AG20443 (cell line): ENCODE measurements around the gene TSKS.

Experiments
- DNase-seq: peaks from one replicate; pipeline ENCODE4 v3.0.0; 2012; ENCODE audit warnings: low spot score, mixed read lengths

TSKS gene

DNA sequence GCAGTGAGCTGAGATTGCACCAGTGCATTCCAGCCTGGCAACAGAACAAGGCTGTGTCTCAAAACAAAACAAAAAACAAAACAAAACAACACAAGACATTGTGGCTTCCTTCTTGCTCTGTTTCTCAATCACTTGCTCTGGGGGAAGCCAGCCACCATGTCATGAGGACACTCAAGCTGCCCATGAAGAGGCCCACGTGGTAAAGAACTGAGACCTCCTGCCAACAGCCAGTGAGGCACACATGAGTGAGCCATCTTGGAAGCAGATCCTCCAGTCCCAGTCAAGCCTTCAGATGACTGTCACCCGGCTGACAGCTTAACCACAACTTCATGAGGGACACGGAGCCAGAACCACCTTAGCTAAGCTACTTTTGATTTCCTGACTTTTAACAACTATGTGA is 47.0 kb downstream of the TSKS start:
- DNase-seq, result no peak

DNA sequence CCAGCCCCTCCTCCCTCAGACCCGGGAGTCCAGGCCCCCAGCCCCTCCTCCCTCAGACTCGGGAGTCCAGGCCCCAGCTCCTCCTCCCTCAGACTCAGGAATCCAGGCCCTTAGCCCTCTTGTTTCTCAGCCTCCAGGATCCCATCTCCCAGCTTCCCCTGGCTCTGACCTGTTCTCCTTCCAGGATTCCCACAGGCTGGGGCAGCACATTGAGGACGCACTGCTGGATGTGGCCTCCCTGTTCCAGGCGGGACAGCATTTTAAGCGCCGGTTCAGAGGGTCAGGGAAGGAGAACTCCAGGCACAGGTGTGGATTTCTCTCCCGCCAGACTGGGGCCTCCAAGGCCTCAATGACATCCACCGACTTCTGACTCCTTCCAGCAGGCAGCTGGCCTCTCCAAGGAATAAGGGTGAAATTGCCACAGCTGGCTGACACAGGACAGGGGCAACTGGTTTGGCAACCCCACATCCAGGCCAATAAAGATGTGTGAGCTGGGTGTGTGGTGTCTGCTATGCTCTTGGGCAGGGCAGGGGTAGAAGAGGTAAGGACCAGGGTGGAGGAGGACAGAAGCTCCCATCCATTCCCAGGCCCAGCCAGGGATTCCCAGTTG is 49.8 kb downstream of the TSKS start:
- no peak for DNase-seq

DNA sequence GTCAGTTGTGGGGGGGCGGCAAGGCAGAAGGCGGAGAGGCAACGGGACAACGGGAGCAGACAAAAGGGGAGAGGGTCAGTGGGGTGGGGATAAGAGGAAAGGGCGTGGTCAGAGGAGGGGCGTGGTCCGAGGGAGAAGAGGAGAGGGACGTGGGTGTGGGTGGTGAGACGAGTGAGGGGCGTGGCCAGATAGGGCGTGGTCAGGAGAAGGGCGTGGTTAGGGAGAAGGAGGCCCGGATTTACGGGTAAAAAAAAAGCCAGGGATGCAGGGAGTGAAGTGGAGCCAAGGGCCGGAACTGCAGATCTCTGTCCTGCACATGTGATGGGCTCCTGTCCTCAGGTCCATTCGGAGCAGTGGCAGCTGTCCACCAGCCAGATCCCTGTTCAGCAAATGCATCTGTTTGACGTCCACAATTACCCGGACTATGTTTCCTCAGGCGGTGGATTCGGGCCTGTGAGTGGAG is 50.7 kb downstream of the TSKS start:
- DNase-seq, result peak; percentile 86

DNA sequence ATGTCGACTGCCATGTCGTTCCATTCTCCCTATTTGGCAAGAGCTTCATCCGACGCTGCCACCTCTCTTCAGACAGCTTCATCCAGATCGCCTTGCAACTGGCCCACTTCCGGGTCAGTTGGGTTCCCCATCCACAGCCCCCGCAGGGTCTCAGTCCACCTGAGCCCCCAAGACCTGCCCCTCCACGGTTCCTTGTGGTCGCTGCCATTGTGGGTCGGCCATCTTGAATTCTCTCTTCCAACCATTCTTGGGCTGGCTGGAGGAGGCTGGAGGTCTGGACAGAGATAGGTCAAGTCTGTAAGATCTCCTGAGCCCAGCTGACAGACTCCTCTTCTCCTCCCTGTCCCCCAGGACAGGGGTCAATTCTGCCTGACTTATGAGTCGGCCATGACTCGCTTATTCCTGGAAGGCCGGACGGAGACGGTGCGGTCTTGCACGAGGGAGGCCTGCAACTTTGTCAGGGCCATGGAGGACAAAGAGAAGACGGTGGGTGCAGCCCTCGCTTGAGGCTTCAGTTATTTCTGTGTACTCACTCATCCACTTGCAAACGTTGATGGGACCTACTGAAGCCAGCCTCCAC is 52.6 kb downstream of the TSKS start:
- DNase-seq, result peak; percentile 54

DNA sequence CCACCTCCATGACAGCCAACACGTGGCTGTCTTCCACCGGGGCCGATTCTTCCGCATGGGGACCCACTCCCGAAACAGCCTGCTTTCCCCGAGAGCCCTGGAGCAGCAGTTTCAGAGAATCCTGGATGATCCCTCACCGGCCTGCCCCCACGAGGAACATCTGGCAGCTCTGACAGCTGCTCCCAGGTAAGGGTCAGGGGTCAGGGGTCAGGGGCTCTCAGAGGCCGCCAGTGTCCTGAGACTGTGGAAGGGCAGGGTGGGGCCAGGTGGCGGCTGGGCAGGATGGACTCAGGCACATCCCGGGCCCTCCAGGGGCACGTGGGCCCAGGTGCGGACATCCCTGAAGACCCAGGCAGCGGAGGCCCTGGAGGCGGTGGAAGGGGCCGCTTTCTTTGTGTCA is 57.2 kb downstream of the TSKS start:
- no peak for DNase-seq

DNA sequence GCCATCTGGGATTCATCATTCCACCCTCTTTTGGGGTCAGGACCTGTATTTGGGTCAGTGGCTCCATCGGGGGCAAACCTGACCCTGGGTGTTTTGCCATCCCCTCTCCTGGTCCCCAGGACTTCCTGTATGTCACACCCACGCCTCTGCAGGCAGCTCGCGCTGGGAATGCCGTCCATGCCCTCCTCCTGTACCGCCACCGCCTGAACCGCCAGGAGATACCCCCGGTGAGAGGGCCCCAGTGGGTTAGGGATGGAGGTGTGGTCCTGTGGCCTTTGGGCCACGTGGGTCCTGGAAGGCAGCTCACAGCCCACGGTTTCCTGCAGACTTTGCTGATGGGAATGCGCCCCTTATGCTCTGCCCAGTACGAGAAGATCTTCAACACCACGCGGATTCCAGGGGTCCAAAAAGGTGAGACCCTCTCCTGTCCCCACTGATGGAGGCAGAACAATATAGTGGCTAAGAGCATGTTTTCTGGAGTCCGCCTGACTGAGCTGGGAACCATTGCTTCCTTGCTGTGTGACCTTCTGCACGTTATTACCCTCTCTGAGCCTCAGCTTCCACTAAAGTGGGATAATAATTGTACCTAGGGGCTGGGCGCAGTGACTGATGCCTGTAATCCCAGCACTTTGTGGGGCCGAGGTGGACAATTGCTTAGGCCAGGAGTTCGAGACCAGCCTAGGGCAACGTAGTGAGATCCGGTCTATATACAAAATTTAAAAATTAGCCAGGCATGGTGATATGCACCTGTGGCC is 58.0 kb downstream of the TSKS start:
- DNase-seq, result no peak

DNA sequence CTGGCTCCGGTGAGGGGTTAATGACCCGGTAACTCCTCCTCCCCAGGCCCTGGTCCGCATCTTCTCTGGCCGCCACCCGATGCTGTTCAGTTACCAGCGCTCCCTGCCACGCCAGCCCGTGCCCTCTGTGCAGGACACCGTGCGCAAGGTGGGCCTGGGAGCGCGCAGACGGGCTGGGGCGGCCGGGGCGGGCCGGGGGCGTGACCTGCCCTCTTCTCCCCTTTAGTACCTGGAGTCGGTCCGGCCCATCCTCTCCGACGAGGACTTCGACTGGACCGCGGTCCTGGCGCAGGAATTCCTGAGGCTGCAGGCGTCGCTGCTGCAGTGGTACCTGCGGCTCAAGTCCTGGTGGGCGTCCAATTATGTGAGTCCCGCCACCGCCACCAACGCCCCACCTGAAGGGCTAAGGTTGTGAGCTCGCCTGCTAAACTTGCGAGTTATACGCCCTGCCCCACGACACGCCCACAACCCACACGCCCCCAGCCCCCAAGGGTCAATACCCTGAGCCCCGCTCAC is 61.8 kb downstream of the TSKS start:
- no peak for DNase-seq

DNA sequence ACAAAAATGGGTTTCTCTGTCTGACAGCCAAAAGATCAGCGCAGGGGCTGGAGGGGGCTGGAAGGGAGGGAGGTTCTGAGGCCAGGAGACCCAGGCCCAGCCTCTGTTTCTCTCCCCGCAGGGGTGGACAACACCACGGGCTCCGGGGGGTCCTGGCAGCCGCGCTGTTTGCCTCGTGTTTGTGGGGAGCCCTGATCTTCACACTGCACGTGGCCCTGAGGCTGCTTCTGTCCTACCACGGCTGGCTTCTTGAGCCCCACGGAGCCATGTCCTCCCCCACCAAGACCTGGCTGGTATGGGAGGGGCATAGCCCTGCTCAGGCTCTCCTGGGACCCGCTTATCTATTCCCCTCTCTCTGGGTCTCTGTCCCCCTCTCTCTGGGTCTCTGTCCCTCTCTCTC is 62.5 kb downstream of the TSKS start:
- DNase-seq, result no peak

DNA sequence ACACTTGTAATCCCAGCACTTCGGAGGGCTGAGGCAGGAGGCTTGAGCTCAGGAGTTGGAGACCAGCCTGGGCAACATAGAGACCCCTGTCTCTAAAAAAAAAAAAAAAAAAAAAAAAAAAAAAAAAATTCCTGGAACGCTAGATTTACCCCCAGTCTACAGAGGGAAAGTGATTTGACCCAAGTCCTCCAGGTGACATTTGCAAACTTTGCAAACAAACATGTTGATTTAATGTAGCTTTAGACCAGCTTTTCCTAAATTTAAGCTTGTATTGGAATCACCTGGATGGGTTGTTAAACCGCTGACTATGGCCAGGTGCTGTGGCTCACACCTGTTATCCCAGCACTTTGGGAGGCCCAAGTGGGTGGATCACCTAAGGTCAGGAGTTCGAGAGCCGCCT is 63.7 kb downstream of the TSKS start:
- no peak for DNase-seq

DNA sequence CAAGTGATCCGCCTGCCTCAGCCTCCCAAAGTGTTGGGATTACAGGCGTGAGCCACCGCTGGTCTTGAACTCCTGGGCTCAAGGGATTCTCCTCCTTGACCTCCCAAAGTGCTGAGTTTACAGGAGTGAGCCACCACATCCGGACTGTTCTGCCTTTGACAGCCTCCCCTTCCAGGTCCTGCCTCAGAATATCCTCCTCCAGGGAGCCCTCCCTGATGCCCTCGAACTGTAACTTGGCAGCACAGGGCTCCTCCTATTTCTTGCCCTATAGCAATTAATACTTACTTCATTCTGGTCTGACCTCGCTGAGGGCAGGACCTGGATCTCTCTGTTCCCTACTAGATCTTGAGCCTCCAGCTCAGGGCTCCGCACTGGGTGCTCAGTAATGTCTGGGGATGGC is 66.2 kb downstream of the TSKS start:
- no peak for DNase-seq

DNA sequence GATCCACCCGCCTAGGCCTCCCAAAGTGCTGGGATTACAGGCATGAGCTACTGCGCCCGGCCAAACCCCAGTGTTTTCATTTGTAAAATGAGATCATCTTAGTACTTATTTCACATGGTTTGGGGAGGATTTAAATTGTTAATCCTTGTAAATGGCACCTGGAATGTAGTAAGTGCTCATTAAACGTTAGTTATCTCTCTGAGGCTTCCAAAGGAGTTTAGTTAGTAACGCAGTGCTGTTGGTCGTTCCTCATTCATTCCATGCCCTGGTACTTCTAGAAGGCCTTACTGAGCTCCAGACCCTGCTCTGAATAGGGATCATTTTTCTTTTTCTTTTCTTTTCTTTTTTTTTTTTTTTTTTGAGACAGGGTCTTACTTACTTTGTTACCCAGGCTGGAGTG is 67.0 kb downstream of the TSKS start:
- DNase-seq, result no peak

DNA sequence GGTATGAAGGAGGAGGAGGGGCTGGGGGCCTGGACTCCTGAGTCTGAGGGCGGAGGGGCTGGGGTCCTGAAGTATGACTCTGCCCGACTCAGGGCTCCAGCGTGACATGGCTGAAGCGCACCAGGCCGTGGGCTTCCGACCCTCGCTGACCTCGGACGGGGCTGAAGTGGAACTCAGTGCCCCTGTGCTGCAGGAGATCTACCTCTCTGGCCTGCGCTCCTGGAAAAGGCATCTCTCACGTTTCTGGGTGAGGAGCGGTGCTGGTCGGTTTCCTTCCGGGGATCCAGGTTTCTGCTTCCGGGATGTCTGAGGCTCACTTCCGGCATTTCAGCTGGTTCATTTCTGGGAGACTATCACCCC is 71.0 kb downstream of the TSKS start:
- no peak for DNase-seq

DNA sequence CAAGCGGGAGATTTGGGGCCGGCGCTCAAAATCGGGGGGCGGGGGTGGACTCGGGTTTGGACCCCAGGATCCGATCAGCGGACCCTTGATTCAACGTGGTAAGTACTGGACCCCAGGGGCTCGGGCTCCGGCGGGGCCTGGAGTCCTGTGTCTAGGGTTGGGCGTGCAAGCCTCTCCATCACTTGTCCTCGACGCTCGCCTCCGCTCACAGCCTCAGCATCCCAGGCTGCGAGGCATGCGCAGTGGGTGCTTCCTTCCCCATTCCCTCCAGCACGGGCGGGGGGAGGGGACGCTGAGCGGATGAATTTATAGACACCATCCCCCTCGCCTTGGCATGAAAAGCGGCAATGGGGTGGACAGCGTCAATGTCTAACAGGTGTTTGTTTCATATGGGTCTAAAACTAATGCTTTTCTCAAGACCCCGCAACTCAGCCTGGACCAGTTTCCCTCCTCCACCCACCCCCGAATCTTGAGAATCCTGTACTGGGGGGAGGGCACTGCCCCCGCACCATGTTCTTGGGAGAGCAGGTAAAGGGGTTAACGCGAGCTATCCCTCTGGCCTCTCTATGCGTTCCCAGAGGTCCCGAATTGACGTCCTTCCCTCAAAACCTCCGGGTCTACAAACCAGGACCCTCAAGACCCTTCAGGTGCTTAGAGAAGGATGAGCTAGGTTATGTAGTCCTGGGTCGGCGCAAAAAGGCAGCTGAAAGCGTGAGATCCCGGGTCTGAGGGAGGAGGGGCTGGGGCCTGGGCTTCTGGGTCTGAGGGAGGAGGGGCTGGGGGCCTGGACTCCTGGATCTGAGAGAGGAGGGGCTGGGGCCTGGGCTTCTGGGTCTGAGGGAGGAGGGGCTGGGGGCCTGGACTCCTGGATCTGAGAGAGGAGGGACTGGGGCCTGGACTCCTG is 71.6 kb downstream of the TSKS start:
- peak; percentile 96 for DNase-seq

DNA sequence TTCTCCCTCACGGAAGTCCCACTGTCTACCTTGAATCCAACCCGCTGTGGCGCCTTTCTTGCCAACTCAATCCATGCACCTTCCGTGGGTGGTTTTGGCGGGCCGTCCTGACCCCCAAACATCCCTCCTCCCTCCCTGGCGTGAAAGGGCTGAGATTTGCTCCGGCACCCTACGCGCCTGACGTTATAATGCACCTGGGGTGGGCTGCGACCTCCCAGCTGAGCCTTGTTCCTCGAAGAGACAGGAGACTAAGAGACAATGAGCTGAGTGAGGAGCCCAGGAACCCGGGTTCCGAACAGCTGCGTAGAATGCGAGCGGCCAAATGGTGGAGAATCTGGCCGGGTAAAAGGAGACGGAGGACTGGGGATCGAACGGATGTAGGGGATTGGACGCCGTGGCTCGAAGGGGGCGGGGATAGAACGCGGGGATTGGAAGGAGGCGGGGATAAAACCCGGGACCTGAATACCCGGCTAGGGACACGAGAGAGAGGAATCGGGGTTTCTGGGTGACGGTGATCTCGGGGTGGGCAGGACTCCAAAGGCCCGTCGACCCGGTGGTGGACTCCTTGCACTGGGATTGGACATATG is 72.4 kb downstream of the TSKS start, which contains the start of gene CPT1C:
Gene CPT1C (plus strand): TSS at position 461 of the 587 bp plus-strand sequence. CDS start 1,137 bp downstream, outside the sequence.
- DNase-seq, result peak; percentile 94

DNA sequence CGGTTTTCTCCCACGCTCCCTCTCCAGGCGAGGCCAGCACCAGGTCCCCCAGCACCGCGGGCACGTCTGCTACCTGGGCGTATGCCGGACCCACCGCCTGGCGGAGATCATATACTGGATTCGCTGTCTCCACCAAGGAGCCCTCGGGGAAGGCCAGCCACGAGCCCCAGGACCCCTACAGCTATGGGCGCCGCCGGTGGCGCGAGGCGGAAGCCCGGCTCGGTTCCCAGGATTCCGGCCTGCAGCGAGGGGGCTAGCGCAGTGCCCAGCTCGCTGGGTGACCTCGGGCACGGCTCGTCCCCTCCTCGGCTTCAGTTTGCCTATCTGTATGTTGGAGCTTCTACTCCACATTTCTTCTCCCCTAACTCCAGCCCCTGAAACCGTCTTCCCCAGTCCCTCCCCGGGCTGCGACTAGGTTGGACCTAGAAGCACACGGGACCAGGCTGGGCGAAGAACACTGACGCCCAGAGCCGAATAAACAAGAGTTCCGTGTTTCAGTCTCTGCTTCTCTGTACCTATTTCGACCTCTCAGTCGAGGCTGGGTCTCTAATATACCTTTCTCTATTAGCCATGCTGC is 72.9 kb downstream of the TSKS start:
- no peak for DNase-seq
